Testis (tissue), 3 donors: Measurements from ENCODE around the gene ZNF281. TPM values are rescaled to one million over a fixed set of nuclear protein-coding genes. Genes with fewer than 3 reads are reported as not detected.

Experiments
- DNase-seq: peaks from one replicate; pipeline ENCODE4 v3.0.0-alpha.2; 2019
- H3K27ac ChIP-seq, 2 donors: fragments of 200-600 bp; sonication (generic); one replicate each; pipeline ENCODE4 v1.5.1; 2019
- H3K27me3 ChIP-seq: fragments of 200-600 bp; sonication (generic); one replicate; pipeline ENCODE4 v1.5.1; 2019
- H3K36me3 ChIP-seq: fragments of 200-600 bp; sonication (generic); one replicate; pipeline ENCODE4 v1.5.1; 2017; ENCODE audit warnings: low read depth; ENCODE audit errors: missing control alignments
- H3K4me1 ChIP-seq: fragments of 200-600 bp; sonication (generic); one replicate; pipeline ENCODE4 v1.5.1; 2019
- H3K4me3 ChIP-seq, 2 donors: fragments of 200-600 bp; sonication (generic); one replicate each; pipeline ENCODE4 v1.5.1; 2017 to 2019
- H3K9me3 ChIP-seq: fragments of 200-600 bp; sonication (generic); one replicate; pipeline ENCODE4 v1.5.1; 2017
- POLR2A ChIP-seq: fragments of 450-650 bp; IDR thresholded peaks from one replicate; pipeline ENCODE4 v1.6.1; 2017; ENCODE audit warnings: antibody characterized with exemption, mild to moderate bottlenecking, moderate library complexity
- WGBS, 2 donors: methylation state at CpG; one replicate each; pipeline ENCODE4 v1.1.5; 2018; 5-methylcytosine and 5-hydroxymethylcytosine counted together
- intact Hi-C: fragments of 100-400 bp; cut with DNase I; formaldehyde crosslinking; loops from one replicate; pipeline ENCODE4 v1.15.1; 2023; ENCODE audit warnings: low total_unique reads
- polyA plus RNA-seq: library from polyadenylated mRNA; stranded (reverse); fragments of 350-450 nt; fragmentation: Illumina TruSeq; extraction: RNeasy Lipid Tissue Mini Kit (QIAGEN cat#74804); gene quantifications from one replicate; pipeline ENCODE4 v1.2.3, GENCODE V29; 2014; ENCODE audit warnings: low read depth, low replicate concordance; ENCODE audit not compliant: insufficient read depth
- total RNA-seq, 2 donors: library from RNA; depleted of rRNA; stranded (reverse); fragments of >200 nt; gene quantifications; one replicate each; pipeline ENCODE4 v1.2.3, GENCODE V29; 2016
- TF ChIP-seq, protein P1 (sequence below), 3 experiments: fragments of 450-650 bp in 2 of 3; fragments of 200-600 bp in 1 of 3; sonication (generic) in 1 of 3; IDR thresholded peaks; one replicate each; pipeline ENCODE4 v1.5.1; 2016 to 2019; ENCODE audit warnings: antibody characterized with exemption in 3 of 3, mild to moderate bottlenecking in 2 of 3, moderate library complexity in 1 of 3

Gene ZNF281
- total and polyA plus RNA-seq, 3 donors from 2014 or later, result 17.5 to 21.7 (median 18.0) TPM

DNA sequence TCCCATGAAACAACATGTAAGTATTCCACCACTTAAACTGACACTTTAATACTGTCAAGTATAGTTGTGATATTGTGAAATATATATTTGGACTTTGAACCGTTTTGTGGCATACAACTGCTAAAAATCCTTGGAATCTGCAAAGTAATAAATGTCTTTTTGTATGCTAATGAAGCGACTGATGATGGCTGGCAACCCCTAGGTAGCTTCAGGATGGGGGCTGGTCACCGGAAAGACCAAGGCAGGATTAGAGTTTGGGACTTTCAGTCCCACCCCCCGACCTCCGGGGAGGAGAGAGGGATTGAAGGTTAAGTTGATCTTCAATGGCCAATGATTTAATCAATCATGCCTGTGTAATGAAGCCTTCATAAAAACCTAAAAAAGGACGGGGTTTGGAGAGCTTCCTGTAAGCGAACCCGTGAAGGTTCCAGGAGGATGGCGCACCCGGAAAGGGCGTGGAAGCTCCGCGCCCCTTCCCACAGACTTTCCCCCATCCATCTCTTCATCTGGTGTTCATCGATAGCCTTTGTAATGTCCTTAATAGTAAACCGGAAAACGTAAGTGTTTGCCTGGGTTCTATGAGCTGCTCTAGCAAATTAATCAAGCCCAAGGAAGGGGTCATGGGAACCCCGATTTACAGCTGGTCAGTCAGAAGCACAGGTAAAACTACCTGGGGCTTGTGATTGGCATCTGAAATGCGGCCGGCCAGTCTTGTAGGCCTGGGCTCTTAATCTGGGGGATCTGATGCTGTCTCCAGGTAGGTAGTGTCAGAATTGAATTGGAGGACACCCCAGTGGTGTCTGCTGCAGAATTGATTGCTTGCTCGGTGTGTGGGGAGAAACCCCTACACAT is 1.8 kb upstream of the ZNF281 start:
- intact Hi-C loops, result no loop called here
- Histone ChIP-seq H3K9me3 (no peaks in the 10 kb centered on the region), H3K27ac (no peak overlapping the region), H3K4me3 (no peak overlapping the region), H3K4me1 (peaks cover 12% of the 10 kb centered on the region), H3K27me3 (no peaks in the 10 kb centered on the region), H3K36me3 (no peaks in the 10 kb centered on the region)
- WGBS, 2 donors, result 34 to 37% methylated on average over 18 to 20 of the region's 20 CpGs
- no peak for TF ChIP-seq POLR2A
- TF ChIP-seq, protein P1, sequence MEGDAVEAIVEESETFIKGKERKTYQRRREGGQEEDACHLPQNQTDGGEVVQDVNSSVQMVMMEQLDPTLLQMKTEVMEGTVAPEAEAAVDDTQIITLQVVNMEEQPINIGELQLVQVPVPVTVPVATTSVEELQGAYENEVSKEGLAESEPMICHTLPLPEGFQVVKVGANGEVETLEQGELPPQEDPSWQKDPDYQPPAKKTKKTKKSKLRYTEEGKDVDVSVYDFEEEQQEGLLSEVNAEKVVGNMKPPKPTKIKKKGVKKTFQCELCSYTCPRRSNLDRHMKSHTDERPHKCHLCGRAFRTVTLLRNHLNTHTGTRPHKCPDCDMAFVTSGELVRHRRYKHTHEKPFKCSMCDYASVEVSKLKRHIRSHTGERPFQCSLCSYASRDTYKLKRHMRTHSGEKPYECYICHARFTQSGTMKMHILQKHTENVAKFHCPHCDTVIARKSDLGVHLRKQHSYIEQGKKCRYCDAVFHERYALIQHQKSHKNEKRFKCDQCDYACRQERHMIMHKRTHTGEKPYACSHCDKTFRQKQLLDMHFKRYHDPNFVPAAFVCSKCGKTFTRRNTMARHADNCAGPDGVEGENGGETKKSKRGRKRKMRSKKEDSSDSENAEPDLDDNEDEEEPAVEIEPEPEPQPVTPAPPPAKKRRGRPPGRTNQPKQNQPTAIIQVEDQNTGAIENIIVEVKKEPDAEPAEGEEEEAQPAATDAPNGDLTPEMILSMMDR (IDR thresholded peaks at IDR 0.05), result no peak
- DNase-seq, result no peak

DNA sequence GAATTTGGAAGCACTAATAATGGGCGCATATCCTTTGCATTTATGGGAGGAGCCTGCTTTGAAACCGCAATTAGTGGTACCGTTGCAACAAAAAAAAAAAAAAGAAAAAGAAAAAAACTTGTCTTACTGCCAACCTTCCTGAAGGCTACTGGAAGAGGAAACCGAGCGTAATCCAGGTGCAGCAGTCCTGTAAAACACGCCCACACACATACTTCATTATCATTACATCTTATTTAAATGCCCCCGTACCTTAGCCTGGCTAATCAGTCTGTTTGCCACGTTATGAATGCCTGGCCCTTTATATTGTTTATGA is 686 bp upstream of the ZNF281 start:
- DNase-seq, result no peak
- no peak overlapping the region for H3K27ac ChIP-seq
- H3K27me3 ChIP-seq, result no peaks in the 10 kb centered on the region
- peaks cover 5% of the 10 kb centered on the region for H3K4me1 ChIP-seq
- WGBS, 2 donors, result 4 to 8% methylated on average over 8 of the region's 8 CpGs
- TF ChIP-seq POLR2A, result no peak
- TF ChIP-seq, protein P1 (IDR thresholded peaks at IDR 0.05), result no peak
- peak overlapping the region; percentile 89 to 99 for H3K4me3 ChIP-seq
- no peaks in the 10 kb centered on the region for H3K9me3 ChIP-seq
- intact Hi-C loops, result no loop called here
- H3K36me3 ChIP-seq, result no peaks in the 10 kb centered on the region

DNA sequence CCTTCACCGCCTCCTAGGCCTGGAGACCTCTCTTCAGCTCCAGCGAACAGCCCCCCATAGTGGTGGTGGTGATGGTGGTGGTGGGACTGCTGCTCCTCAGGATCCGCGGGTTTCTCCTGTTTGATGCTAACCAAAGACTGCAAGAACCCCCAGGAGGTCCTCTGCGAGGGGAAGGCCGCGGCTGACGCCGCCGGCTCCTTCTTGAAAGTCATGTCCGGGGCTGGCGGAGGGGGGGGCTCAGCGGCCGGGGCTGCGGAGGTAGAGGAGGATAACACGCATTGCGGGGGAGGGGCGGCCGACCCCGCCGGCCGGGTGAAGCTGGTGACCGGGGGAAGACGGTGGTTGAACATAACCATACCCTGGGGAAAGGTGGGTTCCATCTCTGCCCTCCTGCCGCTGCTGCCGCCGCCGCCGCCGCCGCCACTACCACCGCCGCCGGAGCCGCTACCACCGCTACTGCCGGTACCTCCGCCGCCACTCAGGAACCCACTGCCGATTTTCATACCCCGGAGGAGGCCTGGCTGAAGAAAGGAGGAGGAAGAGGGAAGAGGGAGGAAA is 554 bp downstream of the ZNF281 start:
- DNase-seq, result peak; percentile 54
- Histone ChIP-seq H3K27ac (peak overlapping the region; percentile 79 to 81), H3K27me3 (no peaks in the 10 kb centered on the region), H3K4me3 (peak overlapping the region; percentile 89 to 99), H3K9me3 (no peaks in the 10 kb centered on the region), H3K36me3 (no peaks in the 10 kb centered on the region), H3K4me1 (peaks cover 5% of the 10 kb centered on the region)
- TF ChIP-seq, protein P1 (IDR thresholded peaks at IDR 0.05), result no peak
- TF ChIP-seq POLR2A, result no peak
- 0 to 2% methylated on average over 3 to 31 of the region's 41 CpGs for WGBS, 2 donors
- intact Hi-C loops, result no loop called here

DNA sequence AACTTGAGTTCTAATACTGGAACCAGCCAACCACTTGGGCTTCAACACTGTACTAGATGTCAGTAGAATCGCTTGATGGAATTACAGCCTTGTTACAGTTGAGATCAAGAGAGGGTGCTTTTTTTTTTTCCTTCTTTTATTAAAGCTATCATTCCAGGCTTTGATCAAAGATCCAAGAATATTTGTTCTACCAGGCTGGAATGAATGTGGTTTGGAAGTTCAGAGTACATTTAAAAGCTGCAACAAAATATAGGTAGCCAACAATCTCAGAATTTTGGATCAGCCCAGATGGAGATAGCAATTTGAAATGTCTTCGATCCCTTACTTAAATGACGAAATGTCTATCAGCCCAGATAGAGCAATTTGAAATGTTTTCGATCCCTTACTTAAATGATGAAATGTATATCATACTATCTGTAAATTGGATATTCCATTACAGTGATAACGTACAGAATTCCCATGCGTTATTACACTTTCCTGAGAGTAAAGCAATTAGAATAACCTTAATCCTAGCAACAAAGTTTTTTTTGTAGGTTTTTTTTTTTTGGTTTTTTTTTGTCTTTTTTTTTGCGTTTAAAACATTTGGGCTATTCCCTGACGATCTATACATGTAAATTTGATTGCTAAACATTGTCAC is 3.6 kb downstream of the ZNF281 start:
- TF ChIP-seq, protein P1 (IDR thresholded peaks at IDR 0.05), result no peak
- TF ChIP-seq POLR2A, result no peak
- Histone ChIP-seq H3K36me3 (no peaks in the 10 kb centered on the region), H3K27ac (no peak overlapping the region), H3K9me3 (no peaks in the 10 kb centered on the region), H3K4me3 (no peak overlapping the region), H3K4me1 (peaks cover 5% of the 10 kb centered on the region), H3K27me3 (no peaks in the 10 kb centered on the region)
- DNase-seq, result no peak
- 85 to 90% methylated on average over 8 of the region's 8 CpGs for WGBS, 2 donors
- intact Hi-C loops, result no loop called here
